HT-29 (cell line): Measurements from ENCODE around the gene RPL13. TPM values are rescaled to one million over a fixed set of nuclear protein-coding genes. Genes with fewer than 3 reads are reported as not detected.

Experiments
- small RNA-seq: library from RNA; depleted of rRNA; stranded (forward); fragments of <200 nt; gene quantifications from one replicate; pipeline ENCODE3, GENCODE V24; 2014
- total RNA-seq: library from RNA; depleted of rRNA; stranded (reverse); fragments of >200 nt; shearing (Covaris generic); gene quantifications from 2 replicates; pipeline ENCODE4 v1.2.3, GENCODE V29; 2014; rRNA removed

Gene RPL13
- total RNA-seq, 1 experiment from 2014 or later = 8,222 TPM

Small RNA genes lying within 50 kb of the gene (small RNA-seq; reads per million reads assigned to genes)
- gene SNORD68 = not detected

Other genes starting within 250 kb of the RPL13 start
- gene ANKRD11, start 70.1 kb upstream of the RPL13 start, total RNA-seq = 92.5 and 122 TPM in 2 replicates
- gene SPG7, start 52.3 kb upstream of the RPL13 start, total RNA-seq = 150 and 162 TPM in 2 replicates
- gene CPNE7, start 15.1 kb downstream of the RPL13 start, total RNA-seq = 16.5 and 23.8 TPM in 2 replicates
- 81.5 and 82.2 TPM in 2 replicates for gene DPEP1, start 53.0 kb downstream of the RPL13 start, total RNA-seq
- 216 and 243 TPM in 2 replicates for gene CHMP1A, start 97.0 kb downstream of the RPL13 start, total RNA-seq
- 12.5 and 17.1 TPM in 2 replicates for gene SPATA33, start 97.2 kb downstream of the RPL13 start, total RNA-seq
- gene CDK10, start 126.0 kb downstream of the RPL13 start, total RNA-seq = 107 and 116 TPM in 2 replicates
- gene SPATA2L, start 141.0 kb downstream of the RPL13 start, total RNA-seq = 71.3 and 83.7 TPM in 2 replicates
- gene VPS9D1, start 160.2 kb downstream of the RPL13 start, total RNA-seq = 11.7 and 19.1 TPM in 2 replicates
- gene ZNF276, start 160.9 kb downstream of the RPL13 start, total RNA-seq = 48.0 and 48.3 TPM in 2 replicates